SK-N-SH (cell line): ENCODE results near the gene RHBDF2.

ENCODE experiments used
- EP300 ChIP-seq, 2 experiments: IDR thresholded peaks; 2 replicates each; pipeline versions ENCODE4 v1.4.0 to v1.6.1; 2012; ENCODE audit warnings: borderline replicate concordance in 1 of 2, low read depth in 1 of 2, low read length in 1 of 2
- GABPA ChIP-seq: IDR thresholded peaks from 2 replicates; pipeline ENCODE4 v1.4.0; 2012; ENCODE audit warnings: low read depth, mild to moderate bottlenecking
- RCOR1 ChIP-seq: fragments of 150-350 bp; IDR thresholded peaks from 2 replicates; pipeline ENCODE4 v1.6.1; 2017; ENCODE audit warnings: antibody characterized with exemption, low read length
- TF ChIP-seq, protein P1 (sequence below): IDR thresholded peaks from 2 replicates; pipeline ENCODE4 v1.4.0; 2012; ENCODE audit warnings: low read depth
- TF ChIP-seq, protein P2 (sequence below): fragments of 200-600 bp; sonication (generic); IDR thresholded peaks from 2 replicates; pipeline ENCODE4 v1.6.1; 2017; ENCODE audit warnings: antibody characterized with exemption, mild to moderate bottlenecking, moderate library complexity

DNA sequence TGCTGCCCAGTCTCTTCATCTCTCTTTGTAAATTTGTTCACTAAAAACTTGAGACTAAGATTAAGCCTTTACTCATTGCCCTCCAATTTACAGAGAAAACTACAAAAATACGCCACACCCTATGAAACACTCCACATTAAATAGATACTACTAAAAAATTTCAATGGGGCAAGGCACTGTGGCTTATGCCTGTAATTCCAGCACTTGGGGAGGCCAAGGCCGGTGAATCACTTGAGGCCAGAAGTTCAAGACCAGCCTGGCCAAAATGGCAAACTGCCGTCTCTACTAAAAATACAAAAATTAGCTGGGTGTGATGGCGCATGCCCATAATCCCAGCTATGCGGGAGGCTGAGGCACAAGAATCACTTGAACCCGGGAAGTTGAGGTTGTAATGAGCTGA, 52.1 kb downstream of the RHBDF2 start:
- TF ChIP-seq, protein P1, sequence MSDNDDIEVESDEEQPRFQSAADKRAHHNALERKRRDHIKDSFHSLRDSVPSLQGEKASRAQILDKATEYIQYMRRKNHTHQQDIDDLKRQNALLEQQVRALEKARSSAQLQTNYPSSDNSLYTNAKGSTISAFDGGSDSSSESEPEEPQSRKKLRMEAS: no peak
- TF ChIP-seq, protein P2, sequence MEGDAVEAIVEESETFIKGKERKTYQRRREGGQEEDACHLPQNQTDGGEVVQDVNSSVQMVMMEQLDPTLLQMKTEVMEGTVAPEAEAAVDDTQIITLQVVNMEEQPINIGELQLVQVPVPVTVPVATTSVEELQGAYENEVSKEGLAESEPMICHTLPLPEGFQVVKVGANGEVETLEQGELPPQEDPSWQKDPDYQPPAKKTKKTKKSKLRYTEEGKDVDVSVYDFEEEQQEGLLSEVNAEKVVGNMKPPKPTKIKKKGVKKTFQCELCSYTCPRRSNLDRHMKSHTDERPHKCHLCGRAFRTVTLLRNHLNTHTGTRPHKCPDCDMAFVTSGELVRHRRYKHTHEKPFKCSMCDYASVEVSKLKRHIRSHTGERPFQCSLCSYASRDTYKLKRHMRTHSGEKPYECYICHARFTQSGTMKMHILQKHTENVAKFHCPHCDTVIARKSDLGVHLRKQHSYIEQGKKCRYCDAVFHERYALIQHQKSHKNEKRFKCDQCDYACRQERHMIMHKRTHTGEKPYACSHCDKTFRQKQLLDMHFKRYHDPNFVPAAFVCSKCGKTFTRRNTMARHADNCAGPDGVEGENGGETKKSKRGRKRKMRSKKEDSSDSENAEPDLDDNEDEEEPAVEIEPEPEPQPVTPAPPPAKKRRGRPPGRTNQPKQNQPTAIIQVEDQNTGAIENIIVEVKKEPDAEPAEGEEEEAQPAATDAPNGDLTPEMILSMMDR: no peak
- no peak for TF ChIP-seq RCOR1
- no peak for TF ChIP-seq GABPA
- TF ChIP-seq EP300 (IDR thresholded peaks at IDR 0.05; ENCODE audit: borderline replicate concordance in 1 of 2, low read depth in 1 of 2, low read length in 1 of 2): no peak
